B cell (primary cell): ENCODE results near the gene MED8. TPM values are rescaled to one million over a fixed set of nuclear protein-coding genes. Genes with fewer than 3 reads are reported as not detected.

Experiments
- ATAC-seq: fragments of 200-7000 bp; cut with Tn5 transposase; one replicate; pipeline ENCODE4 v1.10.0; 2021; ENCODE audit warnings: low read depth, mild to moderate bottlenecking, moderate number of reproducible peaks, moderate library complexity
- CTCF ChIA-PET: fragments of 350-600 bp; sonication (Branson Sonifier 250); formaldehyde crosslinking; loops from one replicate; lab custom pipeline; 2021; ENCODE audit warnings: antibody characterized with exemption, inconsistent platforms; lab: Charles Lee
- POLR2A ChIA-PET: fragments of 350-600 bp; sonication (Branson Sonifier 250); formaldehyde crosslinking; loops from one replicate; lab custom pipeline; 2021; ENCODE audit warnings: antibody characterized with exemption; lab: Charles Lee
- DNase-seq: peaks from one replicate; pipeline ENCODE4 v3.0.0; 2013
- H2AFZ ChIP-seq: 2 replicates; pipeline ENCODE4 v1.6.1; 2012; ENCODE audit warnings: mild to moderate bottlenecking, low read depth, low read length; ENCODE audit not compliant: insufficient read depth, poor library complexity, severe bottlenecking
- H3K27ac ChIP-seq, 2 donors: 1 replicate in 1 of 2; 2 replicates in 1 of 2; pipeline ENCODE4 v1.5.1; 2012 to 2013; ENCODE audit warnings: low read length in 2 of 2, mild to moderate bottlenecking in 2 of 2, moderate library complexity in 1 of 2
- H3K27me3 ChIP-seq, 4 experiments: fragments of 200-600 bp in 1 of 4; sonication (generic) in 1 of 4; replicated peaks in 1 of 4; 1 replicate in 2 of 4; 2 replicates in 2 of 4; pipeline versions ENCODE4 v1.6.1 to v1.7.0; 2013 to 2016; ENCODE audit warnings: low read length in 3 of 4, mild to moderate bottlenecking in 2 of 4, mixed read lengths in 1 of 4, moderate library complexity in 1 of 4; ENCODE audit not compliant: insufficient read depth in 4 of 4, control insufficient read depth in 3 of 4; ENCODE audit errors: control extremely low read depth in 1 of 4
- H3K36me3 ChIP-seq, 2 experiments: replicated peaks in 1 of 2; 1 replicate in 1 of 2; 2 replicates in 1 of 2; pipeline versions ENCODE4 v1.6.1 to v1.7.1; 2013; ENCODE audit warnings: low read length in 1 of 2; ENCODE audit not compliant: insufficient read depth in 2 of 2, control insufficient read depth in 1 of 2; ENCODE audit errors: control extremely low read depth in 1 of 2, extremely low read depth in 1 of 2
- H3K4me1 ChIP-seq, 2 donors: fragments of 200-600 bp in 1 of 2; sonication (generic) in 1 of 2; 1 replicate in 1 of 2; 2 replicates in 1 of 2; pipeline versions ENCODE4 v1.5.1 to v1.6.1; 2013 to 2017; ENCODE audit warnings: low read length in 2 of 2; ENCODE audit not compliant: control insufficient read depth in 2 of 2, insufficient read depth in 2 of 2
- H3K4me2 ChIP-seq: replicated peaks from 2 replicates; pipeline ENCODE3; 2012; ENCODE audit warnings: mild to moderate bottlenecking, low read depth, low read length; ENCODE audit not compliant: poor library complexity, severe bottlenecking
- H3K4me3 ChIP-seq, 5 experiments: fragments of 200-600 bp in 1 of 5; sonication (generic) in 1 of 5; 1 replicate in 3 of 5; 2 replicates in 2 of 5; pipeline versions ENCODE4 v1.5.1 to v1.7.0; 2011 to 2016; ENCODE audit warnings: low read length in 4 of 5, mild to moderate bottlenecking in 4 of 5, low read depth in 2 of 5, control low read depth in 1 of 5, moderate library complexity in 1 of 5; ENCODE audit not compliant: insufficient read depth in 1 of 5; ENCODE audit errors: control extremely low read depth in 1 of 5, extremely low read depth in 1 of 5
- H3K79me2 ChIP-seq: fragments of 200-600 bp; sonication (generic); one replicate; pipeline ENCODE4 v1.6.0; 2016; ENCODE audit warnings: low read length; ENCODE audit not compliant: control insufficient read depth, insufficient read depth
- H3K9ac ChIP-seq: fragments of 200-600 bp; sonication (generic); 2 replicates; pipeline ENCODE4 v1.6.1; 2017; ENCODE audit warnings: mild to moderate bottlenecking, low read length, moderate library complexity
- H3K9me3 ChIP-seq, 3 donors: one replicate each; pipeline versions ENCODE4 v1.6.1 to v1.7.1; 2013; ENCODE audit warnings: low read length in 2 of 3; ENCODE audit not compliant: control insufficient read depth in 2 of 3, insufficient read depth in 1 of 3; ENCODE audit errors: control extremely low read depth in 1 of 3
- H4K20me1 ChIP-seq: 2 replicates; pipeline ENCODE4 v1.6.0; 2012; ENCODE audit warnings: mild to moderate bottlenecking, low read length; ENCODE audit not compliant: insufficient read depth, control insufficient read depth, poor library complexity, severe bottlenecking
- H3K27ac Mint-ChIP-seq: one replicate; pipeline ENCODE4 v1.8.0; 2021; ENCODE audit warnings: mixed read lengths
- H3K27me3 Mint-ChIP-seq: one replicate; pipeline ENCODE4 v1.8.0; 2021; ENCODE audit warnings: mixed read lengths
- H3K4me1 Mint-ChIP-seq: one replicate; pipeline ENCODE4 v1.8.0; 2021; ENCODE audit warnings: mixed read lengths
- H3K4me3 Mint-ChIP-seq: one replicate; pipeline ENCODE4 v1.8.0; 2021; ENCODE audit warnings: mixed read lengths
- H3K9me3 Mint-ChIP-seq: one replicate; pipeline ENCODE4 v1.8.0; 2022; ENCODE audit warnings: mixed read lengths; ENCODE audit not compliant: insufficient read depth
- CTCF ChIP-seq: fragments of 200-600 bp; IDR thresholded peaks from one replicate; pipeline ENCODE4 v1.8.0; 2022; ENCODE audit warnings: antibody characterized with exemption, mild to moderate bottlenecking
- EZH2 ChIP-seq: IDR thresholded peaks from 2 replicates; pipeline ENCODE4 v1.6.1; 2012; ENCODE audit warnings: borderline replicate concordance, low read depth, mild to moderate bottlenecking, moderate library complexity, low read length; ENCODE audit not compliant: insufficient read depth, poor library complexity, severe bottlenecking
- WGBS: methylation state at CpG from one replicate; pipeline ENCODE4 v1.1.5; 2013; ENCODE audit warnings: missing lambda C conversion rate; ENCODE audit not compliant: insufficient coverage; 5-methylcytosine and 5-hydroxymethylcytosine counted together
- intact Hi-C: fragments of 100-400 bp; cut with micrococcal nuclease; formaldehyde crosslinking; loops from one replicate; pipeline ENCODE4 v1.10.0; 2022
- polyA plus RNA-seq: library from polyadenylated mRNA; depleted of rRNA; stranded (reverse); fragments of >200 nt; gene quantifications from 2 replicates; pipeline ENCODE4 v1.2.3, GENCODE V29; 2012
- total RNA-seq, 2 donors: library from RNA; stranded (reverse); fragments of 120-200 nt in 1 of 2; gene quantifications; 1 replicate in 1 of 2; 2 replicates in 1 of 2; pipeline versions ENCODE4 v1.2.3 to v1.2.4, GENCODE V29; 2013 to 2022

MED8 gene
- total and polyA plus RNA-seq, 2 donors (not counting 1 experiment from before 2014, with no cell fraction given): 12.0 to 30.0 TPM

GRCh38 chr1:43349594-43350306 is 39.9 kb downstream of the MED8 start:
- 76% methylated on average over 9 of the region's 11 CpGs for WGBS
- H3K4me2 ChIP-seq: peak overlapping the region; percentile 67
- no peaks in the 10 kb centered on the region for H3K27me3 Mint-ChIP-seq
- peak overlapping the region; percentile 89 for H3K4me3 Mint-ChIP-seq
- no peaks in the 10 kb centered on the region for H4K20me1 ChIP-seq
- H3K27ac ChIP-seq: peak overlapping the region; percentile 80 to 87
- no peaks in the 10 kb centered on the region for H3K9me3 Mint-ChIP-seq
- peak overlapping the region in 4 of 5 experiments; percentile 27 to 64 (median 37) for H3K4me3 ChIP-seq
- no peaks in the 10 kb centered on the region for H3K79me2 ChIP-seq
- H3K4me1 Mint-ChIP-seq: peaks cover 13% of the 10 kb centered on the region
- ChIA-PET CTCF (interaction anchor here (1.0 kb wide), 1 partner anchor 9 kb away, joined by 4 read pairs; the partner anchor contains the start of gene CDC20), POLR2A (interaction anchor here (0.5 to 2.0 kb wide), 2 partner anchors 9 to 1954 kb away, joined by 3 to 6 read pairs; partner anchors contain the start of gene CDC20)
- ATAC-seq (no peak), DNase-seq (no peak)
- no peaks in the 10 kb centered on the region for H3K9me3 ChIP-seq
- peak overlapping the region; percentile 47 for H3K9ac ChIP-seq
- TF ChIP-seq CTCF: no peak
- no peak for TF ChIP-seq EZH2
- H3K36me3 ChIP-seq: no peaks in the 10 kb centered on the region
- H3K27me3 ChIP-seq: no peaks in the 10 kb centered on the region
- intact Hi-C loops: loop anchor here (1.0 kb wide), 2 partner anchors 9 to 19 kb away; partner anchors contain the start of genes CDC20 and ELOVL1
- H2AFZ ChIP-seq: peak overlapping the region; percentile 59
- H3K4me1 ChIP-seq: peaks cover 4 to 5% of the 10 kb centered on the region in 2 donors
- H3K27ac Mint-ChIP-seq: peak overlapping the region; percentile 97
